Measurements from ENCODE around the gene TRMT13.

DNA sequence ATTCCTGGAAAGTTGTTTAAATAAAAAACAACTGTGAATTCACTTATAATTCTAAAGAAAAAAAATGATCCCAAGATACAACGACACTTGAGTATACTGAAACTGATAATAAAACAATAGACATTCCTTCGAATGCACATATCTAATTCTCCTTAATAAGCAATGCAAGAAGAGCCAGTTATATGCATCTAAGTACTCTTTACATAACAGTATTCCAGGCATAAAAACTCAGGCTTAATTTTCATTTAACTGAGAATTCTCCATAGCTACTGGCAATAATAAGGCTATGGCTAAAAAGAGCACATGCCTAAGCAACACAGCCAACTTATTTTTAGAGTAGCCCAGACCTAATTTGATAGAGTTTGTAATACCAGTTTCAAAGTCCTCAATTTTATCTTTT, 31.4 kb upstream of the TRMT13 start:
- TF ChIP-seq FOXP2 (optimal IDR thresholded peaks at IDR 0.05; ENCODE audit: control extremely low read depth, extremely low read length, insufficient read depth) (no peak), EZH2 (IDR thresholded peaks at IDR 0.05) (no peak)
